B cell (primary cell): ENCODE results near the gene KRTAP5-2. TPM values are rescaled to one million over a fixed set of nuclear protein-coding genes. Genes with fewer than 3 reads are reported as not detected.
A peak's percentile ranks its signal among the peaks of the same experiment; 100 is the strongest.

ENCODE experiments used
- ATAC-seq: fragments of 200-7000 bp; cut with Tn5 transposase; one replicate; pipeline ENCODE4 v1.10.0; 2021; ENCODE audit warnings: low read depth, mild to moderate bottlenecking, moderate number of reproducible peaks, moderate library complexity
- CTCF ChIA-PET: fragments of 350-600 bp; sonication (Branson Sonifier 250); formaldehyde crosslinking; loops from one replicate; lab custom pipeline; 2021; ENCODE audit warnings: antibody characterized with exemption, inconsistent platforms; lab: Charles Lee
- POLR2A ChIA-PET: fragments of 350-600 bp; sonication (Branson Sonifier 250); formaldehyde crosslinking; loops from one replicate; lab custom pipeline; 2021; ENCODE audit warnings: antibody characterized with exemption; lab: Charles Lee
- DNase-seq: peaks from one replicate; pipeline ENCODE4 v3.0.0; 2013
- H2AFZ ChIP-seq: 2 replicates; pipeline ENCODE4 v1.6.1; 2012; ENCODE audit warnings: mild to moderate bottlenecking, low read depth, low read length; ENCODE audit not compliant: insufficient read depth, poor library complexity, severe bottlenecking
- H3K27ac ChIP-seq, 2 donors: 1 replicate in 1 of 2; 2 replicates in 1 of 2; pipeline ENCODE4 v1.5.1; 2012 to 2013; ENCODE audit warnings: low read length in 2 of 2, mild to moderate bottlenecking in 2 of 2, moderate library complexity in 1 of 2
- H3K27me3 ChIP-seq, 4 experiments: fragments of 200-600 bp in 1 of 4; sonication (generic) in 1 of 4; replicated peaks in 1 of 4; 1 replicate in 2 of 4; 2 replicates in 2 of 4; pipeline versions ENCODE4 v1.6.1 to v1.7.0; 2013 to 2016; ENCODE audit warnings: low read length in 3 of 4, mild to moderate bottlenecking in 2 of 4, mixed read lengths in 1 of 4, moderate library complexity in 1 of 4; ENCODE audit not compliant: insufficient read depth in 4 of 4, control insufficient read depth in 3 of 4; ENCODE audit errors: control extremely low read depth in 1 of 4
- H3K36me3 ChIP-seq, 2 experiments: replicated peaks in 1 of 2; 1 replicate in 1 of 2; 2 replicates in 1 of 2; pipeline versions ENCODE4 v1.6.1 to v1.7.1; 2013; ENCODE audit warnings: low read length in 1 of 2; ENCODE audit not compliant: insufficient read depth in 2 of 2, control insufficient read depth in 1 of 2; ENCODE audit errors: control extremely low read depth in 1 of 2, extremely low read depth in 1 of 2
- H3K4me1 ChIP-seq, 2 donors: fragments of 200-600 bp in 1 of 2; sonication (generic) in 1 of 2; 1 replicate in 1 of 2; 2 replicates in 1 of 2; pipeline versions ENCODE4 v1.5.1 to v1.6.1; 2013 to 2017; ENCODE audit warnings: low read length in 2 of 2; ENCODE audit not compliant: control insufficient read depth in 2 of 2, insufficient read depth in 2 of 2
- H3K4me2 ChIP-seq: replicated peaks from 2 replicates; pipeline ENCODE3; 2012; ENCODE audit warnings: mild to moderate bottlenecking, low read depth, low read length; ENCODE audit not compliant: poor library complexity, severe bottlenecking
- H3K4me3 ChIP-seq, 5 experiments: fragments of 200-600 bp in 1 of 5; sonication (generic) in 1 of 5; 1 replicate in 3 of 5; 2 replicates in 2 of 5; pipeline versions ENCODE4 v1.5.1 to v1.7.0; 2011 to 2016; ENCODE audit warnings: low read length in 4 of 5, mild to moderate bottlenecking in 4 of 5, low read depth in 2 of 5, control low read depth in 1 of 5, moderate library complexity in 1 of 5; ENCODE audit not compliant: insufficient read depth in 1 of 5; ENCODE audit errors: control extremely low read depth in 1 of 5, extremely low read depth in 1 of 5
- H3K79me2 ChIP-seq: fragments of 200-600 bp; sonication (generic); one replicate; pipeline ENCODE4 v1.6.0; 2016; ENCODE audit warnings: low read length; ENCODE audit not compliant: control insufficient read depth, insufficient read depth
- H3K9ac ChIP-seq: fragments of 200-600 bp; sonication (generic); 2 replicates; pipeline ENCODE4 v1.6.1; 2017; ENCODE audit warnings: mild to moderate bottlenecking, low read length, moderate library complexity
- H3K9me3 ChIP-seq, 3 donors: one replicate each; pipeline versions ENCODE4 v1.6.1 to v1.7.1; 2013; ENCODE audit warnings: low read length in 2 of 3; ENCODE audit not compliant: control insufficient read depth in 2 of 3, insufficient read depth in 1 of 3; ENCODE audit errors: control extremely low read depth in 1 of 3
- H4K20me1 ChIP-seq: 2 replicates; pipeline ENCODE4 v1.6.0; 2012; ENCODE audit warnings: mild to moderate bottlenecking, low read length; ENCODE audit not compliant: insufficient read depth, control insufficient read depth, poor library complexity, severe bottlenecking
- H3K27ac Mint-ChIP-seq: one replicate; pipeline ENCODE4 v1.8.0; 2021; ENCODE audit warnings: mixed read lengths
- H3K27me3 Mint-ChIP-seq: one replicate; pipeline ENCODE4 v1.8.0; 2021; ENCODE audit warnings: mixed read lengths
- H3K4me1 Mint-ChIP-seq: one replicate; pipeline ENCODE4 v1.8.0; 2021; ENCODE audit warnings: mixed read lengths
- H3K4me3 Mint-ChIP-seq: one replicate; pipeline ENCODE4 v1.8.0; 2021; ENCODE audit warnings: mixed read lengths
- H3K9me3 Mint-ChIP-seq: one replicate; pipeline ENCODE4 v1.8.0; 2022; ENCODE audit warnings: mixed read lengths; ENCODE audit not compliant: insufficient read depth
- CTCF ChIP-seq: fragments of 200-600 bp; IDR thresholded peaks from one replicate; pipeline ENCODE4 v1.8.0; 2022; ENCODE audit warnings: antibody characterized with exemption, mild to moderate bottlenecking
- EZH2 ChIP-seq: IDR thresholded peaks from 2 replicates; pipeline ENCODE4 v1.6.1; 2012; ENCODE audit warnings: borderline replicate concordance, low read depth, mild to moderate bottlenecking, moderate library complexity, low read length; ENCODE audit not compliant: insufficient read depth, poor library complexity, severe bottlenecking
- WGBS: methylation state at CpG from one replicate; pipeline ENCODE4 v1.1.5; 2013; ENCODE audit warnings: missing lambda C conversion rate; ENCODE audit not compliant: insufficient coverage; 5-methylcytosine and 5-hydroxymethylcytosine counted together
- intact Hi-C: fragments of 100-400 bp; cut with micrococcal nuclease; formaldehyde crosslinking; loops from one replicate; pipeline ENCODE4 v1.10.0; 2022
- polyA plus RNA-seq: library from polyadenylated mRNA; depleted of rRNA; stranded (reverse); fragments of >200 nt; gene quantifications from 2 replicates; pipeline ENCODE4 v1.2.3, GENCODE V29; 2012
- total RNA-seq, 2 donors: library from RNA; stranded (reverse); fragments of 120-200 nt in 1 of 2; gene quantifications; 1 replicate in 1 of 2; 2 replicates in 1 of 2; pipeline versions ENCODE4 v1.2.3 to v1.2.4, GENCODE V29; 2013 to 2022

Gene KRTAP5-2
- total and polyA plus RNA-seq, 2 donors (not counting 1 experiment from before 2014, with no cell fraction given) = 0.36 TPM; not detected in 1

GRCh38 chr11:1570896-1571759 lies 27.0 kb downstream of the KRTAP5-2 start:
- Mint-ChIP-seq H3K27ac (peak overlapping the region; percentile 53), H3K4me3 (peak overlapping the region; percentile 64), H3K9me3 (no peaks in the 10 kb centered on the region), H3K4me1 (peaks cover 20% of the 10 kb centered on the region), H3K27me3 (peaks cover 5% of the 10 kb centered on the region)
- intact Hi-C loops = loop anchor here (5.0 kb wide), 2 partner anchors 119 to 309 kb away; no protein-coding TSS in a partner anchor
- Histone ChIP-seq H3K36me3 (no peaks in the 10 kb centered on the region), H3K9ac (peak overlapping the region; percentile 49), H4K20me1 (no peaks in the 10 kb centered on the region), H3K4me1 (peaks cover 31 to 33% of the 10 kb centered on the region in 2 donors), H3K79me2 (no peaks in the 10 kb centered on the region), H2AFZ (no peak overlapping the region), H3K27ac (no peak overlapping the region), H3K9me3 (peaks cover 0 to 2% (median 0%) of the 10 kb centered on the region in 3 donors), H3K4me2 (peak overlapping the region; percentile 71), H3K27me3 (peaks cover 0 to 37% (median 9%) of the 10 kb centered on the region in 4 experiments), H3K4me3 (peak overlapping the region in 4 of 5 experiments; percentile 15 to 50 (median 46))
- TF ChIP-seq EZH2 (no peak), CTCF (no peak)
- peak; percentile 51 for DNase-seq
- CTCF ChIA-PET = no interaction called here
- POLR2A ChIA-PET = no interaction called here
- WGBS = 6% methylated on average over 49 of the region's 58 CpGs
- no peak for ATAC-seq

GRCh38 chr11:1570531-1570895 lies 27.6 kb downstream of the KRTAP5-2 start:
- peak; percentile 29 for DNase-seq
- H3K9ac ChIP-seq = no peak overlapping the region
- CTCF ChIA-PET = no interaction called here

More at GRCh38 chr11:1570531-1570895, 27.6 kb downstream of the KRTAP5-2 start:
- TF ChIP-seq EZH2 = no peak
- TF ChIP-seq CTCF = no peak
- peak overlapping the region; percentile 64 for H3K4me3 Mint-ChIP-seq
- no peaks in the 10 kb centered on the region for H3K36me3 ChIP-seq
- peaks cover 20% of the 10 kb centered on the region for H3K4me1 Mint-ChIP-seq
- peaks cover 31 to 33% of the 10 kb centered on the region in 2 donors for H3K4me1 ChIP-seq
- H4K20me1 ChIP-seq = no peaks in the 10 kb centered on the region
- no peak overlapping the region for H3K4me3 ChIP-seq
- no peak for ATAC-seq
- no peak overlapping the region for H2AFZ ChIP-seq
- H3K9me3 Mint-ChIP-seq = no peaks in the 10 kb centered on the region
- POLR2A ChIA-PET = no interaction called here
- intact Hi-C loops = loop anchor here (5.0 kb wide), 2 partner anchors 118 to 308 kb away; no protein-coding TSS in a partner anchor
- H3K9me3 ChIP-seq = peaks cover 0 to 3% (median 0%) of the 10 kb centered on the region in 3 donors
- H3K4me2 ChIP-seq = peak overlapping the region; percentile 71
- H3K27me3 ChIP-seq = peaks cover 0 to 43% (median 9%) of the 10 kb centered on the region in 4 experiments
- H3K79me2 ChIP-seq = no peaks in the 10 kb centered on the region
- peak overlapping the region; percentile 53 for H3K27ac Mint-ChIP-seq
- WGBS = 80% methylated on average over 8 of the region's 8 CpGs
- H3K27me3 Mint-ChIP-seq = peaks cover 5% of the 10 kb centered on the region
- no peak overlapping the region for H3K27ac ChIP-seq
